ENCODE measurements around the gene LMO2. TPM values are rescaled to one million over a fixed set of nuclear protein-coding genes. Genes with fewer than 3 reads are reported as not detected.
"Not testable (repeated sequence)": the region's sequence is repeated elsewhere in the genome, so short reads cannot be mapped to it uniquely, and the experiment has no call there.

Gene LMO2
- total RNA-seq, 1 donor from 2014 or later = 1.8 TPM

- H3K4me2 ChIP-seq (ENCODE audit: low read length); H3K27ac ChIP-seq (ENCODE audit: low read depth, low read length); H4K20me1 ChIP-seq (ENCODE audit: insufficient read depth, low read length); H3K9me3 Mint-ChIP-seq (ENCODE audit: unreplicated experiment); H3K9me3 ChIP-seq (ENCODE audit: insufficient read depth, low read depth, low read length); H3K27ac Mint-ChIP-seq (ENCODE audit: unreplicated experiment); H3K4me3 Mint-ChIP-seq (ENCODE audit: unreplicated experiment); H3K36me3 ChIP-seq (ENCODE audit: insufficient read depth, low read length); H3K4me1 ChIP-seq (ENCODE audit: insufficient read depth, low read length); H3K27me3 Mint-ChIP-seq (ENCODE audit: low read depth, unreplicated experiment); H2AFZ ChIP-seq (ENCODE audit: low read depth, low read length); H3K4me3 ChIP-seq (ENCODE audit: insufficient read depth, low read depth, low read length); H3K4me1 Mint-ChIP-seq (ENCODE audit: low read depth, unreplicated experiment); H3K36me3 Mint-ChIP-seq (ENCODE audit: low read depth, unreplicated experiment); H3K9ac ChIP-seq (ENCODE audit: low read length); DNase-seq (ENCODE audit: low read depth); FAIRE-seq; H3K79me2 ChIP-seq (ENCODE audit: insufficient read depth, low read length): not testable (repeated sequence)
- H3K27me3 ChIP-seq (ENCODE audit: insufficient read depth, low read length) = peaks cover 13% of the 10 kb centered on the region
Observed at GRCh38 chr11:33837334-33837733, 54.5 kb downstream of the LMO2 start.

GRCh38 chr11:33835143-33835878, 56.6 kb downstream of the LMO2 start:
- Histone ChIP-seq H3K4me3 (ENCODE audit: insufficient read depth, low read depth, low read length) (no peak overlapping the region), H3K79me2 (ENCODE audit: insufficient read depth, low read length) (no peaks in the 10 kb centered on the region), H3K9ac (ENCODE audit: low read length) (no peak overlapping the region), H3K4me1 (ENCODE audit: insufficient read depth, low read length) (no peaks in the 10 kb centered on the region), H2AFZ (ENCODE audit: low read depth, low read length) (no peak overlapping the region), H3K9me3 (ENCODE audit: insufficient read depth, low read depth, low read length) (no peaks in the 10 kb centered on the region), H3K36me3 (ENCODE audit: insufficient read depth, low read length) (no peaks in the 10 kb centered on the region), H4K20me1 (ENCODE audit: insufficient read depth, low read length) (no peaks in the 10 kb centered on the region), H3K4me2 (ENCODE audit: low read length) (no peak overlapping the region), H3K27ac (ENCODE audit: low read depth, low read length) (no peak overlapping the region), H3K27me3 (ENCODE audit: insufficient read depth, low read length) (peaks cover 4% of the 10 kb centered on the region)
- H3K36me3 Mint-ChIP-seq (ENCODE audit: low read depth, unreplicated experiment) = no peaks in the 10 kb centered on the region
- H3K4me3 Mint-ChIP-seq (ENCODE audit: unreplicated experiment) = no peak overlapping the region
- peak; percentile 43 for FAIRE-seq
- H3K9me3 Mint-ChIP-seq (ENCODE audit: unreplicated experiment) = no peaks in the 10 kb centered on the region
- peak overlapping the region; percentile 87 for H3K27ac Mint-ChIP-seq (ENCODE audit: unreplicated experiment)
- peaks cover 4% of the 10 kb centered on the region for H3K27me3 Mint-ChIP-seq (ENCODE audit: low read depth, unreplicated experiment)
- TF ChIP-seq CTCF (IDR thresholded peaks at IDR 0.05; ENCODE audit: insufficient read depth, low read depth, low read length) (peak; percentile 19), EZH2 (IDR thresholded peaks at IDR 0.05; ENCODE audit: insufficient read depth, low read length) (no peak)
- peaks cover 3% of the 10 kb centered on the region for H3K4me1 Mint-ChIP-seq (ENCODE audit: low read depth, unreplicated experiment)
- peak; percentile 74 for DNase-seq (ENCODE audit: low read depth)

- Mint-ChIP-seq H3K27ac (ENCODE audit: unreplicated experiment) (no peak overlapping the region), H3K4me1 (ENCODE audit: low read depth, unreplicated experiment) (peaks cover 6% of the 10 kb centered on the region), H3K36me3 (ENCODE audit: low read depth, unreplicated experiment) (no peaks in the 10 kb centered on the region), H3K9me3 (ENCODE audit: unreplicated experiment) (no peaks in the 10 kb centered on the region), H3K4me3 (ENCODE audit: unreplicated experiment) (no peak overlapping the region), H3K27me3 (ENCODE audit: low read depth, unreplicated experiment) (peaks cover 14% of the 10 kb centered on the region)
- H3K27ac ChIP-seq (ENCODE audit: low read depth, low read length) = no peak overlapping the region
- H3K79me2 ChIP-seq (ENCODE audit: insufficient read depth, low read length) = no peaks in the 10 kb centered on the region
- no peak overlapping the region for H3K4me2 ChIP-seq (ENCODE audit: low read length)
- TF ChIP-seq CTCF (IDR thresholded peaks at IDR 0.05; ENCODE audit: insufficient read depth, low read depth, low read length) (no peak), EZH2 (IDR thresholded peaks at IDR 0.05; ENCODE audit: insufficient read depth, low read length) (no peak)
- no peak overlapping the region for H3K4me3 ChIP-seq (ENCODE audit: insufficient read depth, low read depth, low read length)
- H3K27me3 ChIP-seq (ENCODE audit: insufficient read depth, low read length) = peaks cover 7% of the 10 kb centered on the region
- no peak for DNase-seq (ENCODE audit: low read depth)
- H2AFZ ChIP-seq (ENCODE audit: low read depth, low read length) = no peak overlapping the region
- FAIRE-seq = no peak
- H3K4me1 ChIP-seq (ENCODE audit: insufficient read depth, low read length) = peaks cover 8% of the 10 kb centered on the region
- H3K36me3 ChIP-seq (ENCODE audit: insufficient read depth, low read length) = no peaks in the 10 kb centered on the region
- no peaks in the 10 kb centered on the region for H3K9me3 ChIP-seq (ENCODE audit: insufficient read depth, low read depth, low read length)
- H4K20me1 ChIP-seq (ENCODE audit: insufficient read depth, low read length) = no peaks in the 10 kb centered on the region
- H3K9ac ChIP-seq (ENCODE audit: low read length) = no peak overlapping the region
Observed at GRCh38 chr11:33832676-33833075, 59.2 kb downstream of the LMO2 start.

Data from astrocyte (in vitro differentiated cells and primary cell).